H9 (cell line): ENCODE measurements around the gene OR52J3. TPM values are rescaled to one million over a fixed set of nuclear protein-coding genes. Genes with fewer than 3 reads are reported as not detected.

Experiments used
- DNase-seq: peaks from one replicate; pipeline ENCODE4 v3.0.0-alpha.2; 2017
- H2AFZ ChIP-seq: one replicate; pipeline ENCODE4 v1.6.1; 2013; ENCODE audit warnings: mild to moderate bottlenecking, low read length, control low read depth, moderate library complexity
- H2AK5ac ChIP-seq: 2 replicates; pipeline ENCODE4 v1.6.1; 2013; ENCODE audit warnings: low read length, control low read depth, mixed read lengths; ENCODE audit not compliant: insufficient read length
- H2BK120ac ChIP-seq: one replicate; pipeline ENCODE4 v1.6.1; 2013; ENCODE audit warnings: low read depth, mild to moderate bottlenecking, low read length, control low read depth, inconsistent platforms; ENCODE audit not compliant: poor library complexity, severe bottlenecking
- H2BK12ac ChIP-seq: 2 replicates; pipeline ENCODE4 v1.6.1; 2013; ENCODE audit warnings: low read length, control low read depth, mixed read lengths, low read depth; ENCODE audit not compliant: insufficient read length
- H2BK15ac ChIP-seq: 2 replicates; pipeline ENCODE4 v1.6.1; 2013; ENCODE audit warnings: low read depth, low read length, control low read depth
- H2BK20ac ChIP-seq: one replicate; pipeline ENCODE4 v1.6.1; 2013; ENCODE audit warnings: low read depth, mild to moderate bottlenecking, low read length, control low read depth, inconsistent platforms; ENCODE audit not compliant: poor library complexity, severe bottlenecking
- H2BK5ac ChIP-seq: 2 replicates; pipeline ENCODE4 v1.6.1; 2013; ENCODE audit warnings: low read length, control low read depth, mixed read lengths; ENCODE audit not compliant: insufficient read length
- H3K14ac ChIP-seq: 2 replicates; pipeline ENCODE4 v1.6.1; 2013; ENCODE audit warnings: low read length, control low read depth; ENCODE audit not compliant: insufficient read depth
- H3K18ac ChIP-seq: 2 replicates; pipeline ENCODE4 v1.6.1; 2013; ENCODE audit warnings: low read depth, mild to moderate bottlenecking, mixed read lengths, low read length, control low read depth; ENCODE audit not compliant: insufficient read length
- H3K23ac ChIP-seq: 2 replicates; pipeline ENCODE4 v1.6.1; 2013; ENCODE audit warnings: low read length, control low read depth, mixed read lengths, low read depth; ENCODE audit not compliant: insufficient read length
- H3K23me2 ChIP-seq: 2 replicates; pipeline ENCODE4 v1.6.1; 2013; ENCODE audit warnings: low read depth, mild to moderate bottlenecking, mixed read lengths, low read length, control low read depth; ENCODE audit not compliant: insufficient read length, poor library complexity, severe bottlenecking
- H3K27ac ChIP-seq: 2 replicates; pipeline ENCODE4 v1.5.1; 2013; ENCODE audit warnings: low read length, control low read depth, mixed read lengths, low read depth; ENCODE audit not compliant: insufficient read length
- H3K27me3 ChIP-seq: 2 replicates; pipeline ENCODE4 v1.6.1; 2013; ENCODE audit warnings: low read length, control low read depth, inconsistent platforms; ENCODE audit not compliant: insufficient read depth
- H3K4ac ChIP-seq: 2 replicates; pipeline ENCODE4 v1.6.1; 2013; ENCODE audit warnings: low read depth, mild to moderate bottlenecking, control low read depth, inconsistent platforms, low read length, moderate library complexity
- H3K4me1 ChIP-seq: 2 replicates; pipeline ENCODE4 v1.6.1; 2013; ENCODE audit warnings: low read length, control low read depth, inconsistent platforms; ENCODE audit not compliant: insufficient read depth
- H3K4me2 ChIP-seq: 2 replicates; pipeline ENCODE4 v1.6.1; 2013; ENCODE audit warnings: low read length, control low read depth, mixed read lengths; ENCODE audit not compliant: insufficient read length, insufficient read depth
- H3K56ac ChIP-seq: 2 replicates; pipeline ENCODE4 v1.6.1; 2013; ENCODE audit warnings: low read depth, mild to moderate bottlenecking, mixed read lengths, low read length, control low read depth; ENCODE audit not compliant: insufficient read length
- H3K79me1 ChIP-seq: 2 replicates; pipeline ENCODE4 v1.6.1; 2013; ENCODE audit warnings: low read depth, mild to moderate bottlenecking, moderate library complexity, low read length, control low read depth, inconsistent platforms; ENCODE audit not compliant: insufficient read depth, poor library complexity, severe bottlenecking
- H3K79me2 ChIP-seq: 2 replicates; pipeline ENCODE4 v1.6.1; 2013; ENCODE audit warnings: low read length, control low read depth, inconsistent platforms; ENCODE audit not compliant: insufficient read depth
- H3K9ac ChIP-seq: 2 replicates; pipeline ENCODE4 v1.6.1; 2013; ENCODE audit warnings: low read length, control low read depth, mixed read lengths; ENCODE audit not compliant: insufficient read length; ENCODE audit errors: extremely low read depth
- H3K9me3 ChIP-seq: one replicate; pipeline ENCODE4 v1.6.1; 2013; ENCODE audit warnings: low read depth, low read length, inconsistent platforms; ENCODE audit not compliant: control insufficient read depth
- H3T11ph ChIP-seq: one replicate; pipeline ENCODE4 v1.6.1; 2013; ENCODE audit warnings: mild to moderate bottlenecking, low read length, control low read depth, inconsistent platforms
- H4K20me1 ChIP-seq: one replicate; pipeline ENCODE4 v1.6.1; 2013; ENCODE audit not compliant: control insufficient read depth, insufficient read length, insufficient read depth
- H4K5ac ChIP-seq: 2 replicates; pipeline ENCODE4 v1.6.1; 2013; ENCODE audit warnings: low read depth, mild to moderate bottlenecking, mixed read lengths, low read length, control low read depth; ENCODE audit not compliant: insufficient read length
- H4K8ac ChIP-seq: replicated peaks from 2 replicates; pipeline ENCODE4 v1.6.1; 2013; ENCODE audit warnings: low read length, control low read depth, mixed read lengths, low read depth; ENCODE audit not compliant: insufficient read length
- H4K91ac ChIP-seq: 2 replicates; pipeline ENCODE4 v1.6.1; 2013; ENCODE audit warnings: low read depth, mild to moderate bottlenecking, moderate library complexity, mixed read lengths, low read length, control low read depth; ENCODE audit not compliant: insufficient read length
- H3K27ac Mint-ChIP-seq, 3 experiments: 2 replicates in 2 of 3; 3 replicates in 1 of 3; pipeline ENCODE4 v1.8.0; 2020 to 2021; ENCODE audit warnings: mixed read lengths in 3 of 3, mild to moderate bottlenecking in 1 of 3, moderate library complexity in 1 of 3
- H3K27me3 Mint-ChIP-seq: 2 replicates; pipeline ENCODE4 v1.8.0; 2021; ENCODE audit warnings: low read depth, mild to moderate bottlenecking, moderate library complexity, mixed read lengths
- H3K36me3 Mint-ChIP-seq, 3 experiments: 2 replicates in 2 of 3; 3 replicates in 1 of 3; pipeline ENCODE4 v1.8.0; 2020 to 2021; ENCODE audit warnings: low read depth in 3 of 3, mixed read lengths in 3 of 3; ENCODE audit not compliant: insufficient read depth in 1 of 3
- H3K4me1 Mint-ChIP-seq, 2 experiments: 2 replicates each; pipeline ENCODE4 v1.8.0; 2020; ENCODE audit warnings: mixed read lengths in 2 of 2
- H3K4me3 Mint-ChIP-seq, 2 experiments: 2 replicates in 1 of 2; 3 replicates in 1 of 2; pipeline ENCODE4 v1.8.0; 2020 to 2021; ENCODE audit warnings: mild to moderate bottlenecking in 2 of 2, mixed read lengths in 2 of 2, moderate library complexity in 1 of 2
- H3K9me3 Mint-ChIP-seq, 2 experiments: 2 replicates in 1 of 2; 3 replicates in 1 of 2; pipeline ENCODE4 v1.8.0; 2020; ENCODE audit warnings: mild to moderate bottlenecking in 2 of 2, mixed read lengths in 2 of 2, moderate library complexity in 1 of 2
- total RNA-seq: library from RNA; stranded (reverse); gene quantifications from 2 replicates; pipeline ENCODE4 v1.2.1, GENCODE V29; 2021
- TF ChIP-seq, protein P1 (sequence below): fragments of 200-600 bp; sonication (generic); conservative IDR thresholded peaks from 3 replicates; pipeline ENCODE4 v1.8.0; 2021; ENCODE audit warnings: antibody characterized with exemption, mild to moderate bottlenecking

OR52J3 gene
- total RNA-seq, 1 experiment from 2014 or later: not detected

GRCh38 chr11:5088556-5088955 lies 42.2 kb downstream of the OR52J3 start:
- no peak overlapping the region for H4K8ac ChIP-seq
- H2BK12ac ChIP-seq: no peak overlapping the region
- no peak overlapping the region for H2BK20ac ChIP-seq
- H3K79me1 ChIP-seq: no peaks in the 10 kb centered on the region
- no peaks in the 10 kb centered on the region for H3K9me3 ChIP-seq
- no peak overlapping the region for H3K56ac ChIP-seq
- H3K18ac ChIP-seq: no peak overlapping the region
- no peaks in the 10 kb centered on the region for H4K20me1 ChIP-seq
- H4K91ac ChIP-seq: no peak overlapping the region
- no peak overlapping the region for H3K23ac ChIP-seq
- H2AK5ac ChIP-seq: no peak overlapping the region
- H3K4me1 ChIP-seq: no peaks in the 10 kb centered on the region
- H2BK15ac ChIP-seq: no peak overlapping the region
- no peaks in the 10 kb centered on the region for H3K23me2 ChIP-seq
- no peaks in the 10 kb centered on the region for H3K79me2 ChIP-seq
- no peak overlapping the region for H2AFZ ChIP-seq
- no peak overlapping the region for H4K5ac ChIP-seq
- Mint-ChIP-seq H3K27me3 (no peaks in the 10 kb centered on the region), H3K4me3 (no peak overlapping the region), H3K36me3 (no peaks in the 10 kb centered on the region), H3K9me3 (no peaks in the 10 kb centered on the region), H3K4me1 (peaks cover 2 to 7% of the 10 kb centered on the region in 2 experiments; a peak in 3 of 4 replicates), H3K27ac (no peak overlapping the region)
- H2BK120ac ChIP-seq: no peak overlapping the region
- no peak overlapping the region for H3K14ac ChIP-seq
- no peak for DNase-seq
- no peak overlapping the region for H3K4me2 ChIP-seq
- H2BK5ac ChIP-seq: no peak overlapping the region
- H3T11ph ChIP-seq: no peak overlapping the region
- TF ChIP-seq, protein P1, sequence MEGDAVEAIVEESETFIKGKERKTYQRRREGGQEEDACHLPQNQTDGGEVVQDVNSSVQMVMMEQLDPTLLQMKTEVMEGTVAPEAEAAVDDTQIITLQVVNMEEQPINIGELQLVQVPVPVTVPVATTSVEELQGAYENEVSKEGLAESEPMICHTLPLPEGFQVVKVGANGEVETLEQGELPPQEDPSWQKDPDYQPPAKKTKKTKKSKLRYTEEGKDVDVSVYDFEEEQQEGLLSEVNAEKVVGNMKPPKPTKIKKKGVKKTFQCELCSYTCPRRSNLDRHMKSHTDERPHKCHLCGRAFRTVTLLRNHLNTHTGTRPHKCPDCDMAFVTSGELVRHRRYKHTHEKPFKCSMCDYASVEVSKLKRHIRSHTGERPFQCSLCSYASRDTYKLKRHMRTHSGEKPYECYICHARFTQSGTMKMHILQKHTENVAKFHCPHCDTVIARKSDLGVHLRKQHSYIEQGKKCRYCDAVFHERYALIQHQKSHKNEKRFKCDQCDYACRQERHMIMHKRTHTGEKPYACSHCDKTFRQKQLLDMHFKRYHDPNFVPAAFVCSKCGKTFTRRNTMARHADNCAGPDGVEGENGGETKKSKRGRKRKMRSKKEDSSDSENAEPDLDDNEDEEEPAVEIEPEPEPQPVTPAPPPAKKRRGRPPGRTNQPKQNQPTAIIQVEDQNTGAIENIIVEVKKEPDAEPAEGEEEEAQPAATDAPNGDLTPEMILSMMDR: no peak
- no peak overlapping the region for H3K27ac ChIP-seq
- H3K4ac ChIP-seq: no peak overlapping the region
- H3K9ac ChIP-seq: no peak overlapping the region
- H3K27me3 ChIP-seq: no peaks in the 10 kb centered on the region
